Measurements from ENCODE around the gene SLC9A2.

Gene SLC9A2

DNA sequence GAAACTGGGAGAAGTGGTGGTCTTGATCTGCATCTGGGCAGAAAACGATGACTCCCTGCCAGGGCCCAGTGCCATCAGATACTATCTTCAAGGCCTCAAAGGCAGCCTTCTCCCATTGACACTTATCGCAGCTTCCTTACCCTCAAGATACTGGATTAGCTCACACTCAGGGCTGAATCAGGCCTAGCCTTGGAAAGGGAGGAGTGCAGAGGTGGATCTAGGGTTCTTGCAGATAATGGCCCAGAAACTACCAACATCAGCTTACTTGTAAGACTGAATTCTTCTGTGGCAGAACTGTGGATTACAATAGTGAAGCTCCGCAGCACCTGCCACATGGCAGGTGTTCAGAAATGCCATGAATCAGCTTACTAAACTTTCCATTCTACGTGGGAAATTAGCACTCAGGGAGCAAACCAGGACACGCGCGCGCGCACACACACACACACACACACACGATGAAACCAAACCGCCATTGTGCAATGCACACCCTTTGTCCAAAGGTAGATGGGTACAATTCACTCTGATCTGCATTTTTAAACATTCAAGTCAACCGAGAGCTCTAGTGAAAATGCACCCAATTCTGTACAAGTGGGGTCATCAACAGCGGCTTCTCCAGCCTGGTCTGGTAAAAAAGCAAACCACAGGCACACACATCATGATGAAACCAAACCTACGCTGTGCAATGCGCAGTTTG is 116.2 kb downstream of the SLC9A2 start:
- DNase-seq, result peak; percentile 21

DNA sequence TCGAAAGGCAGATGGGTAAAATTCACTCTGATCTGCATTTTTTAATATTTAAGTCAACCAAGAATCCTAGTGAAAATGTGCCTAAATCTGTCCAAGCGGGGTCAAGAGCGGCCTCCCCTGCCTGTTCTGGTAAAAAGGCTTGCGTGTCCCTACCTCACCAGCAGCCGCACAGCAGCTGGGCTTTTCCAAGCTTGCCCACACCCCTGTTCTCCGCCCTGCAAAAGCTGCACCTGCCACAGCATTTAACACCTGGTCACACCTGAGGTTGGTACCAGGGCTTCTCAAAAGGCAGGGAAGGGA is 116.7 kb downstream of the SLC9A2 start:
- no peak for DNase-seq

DNA sequence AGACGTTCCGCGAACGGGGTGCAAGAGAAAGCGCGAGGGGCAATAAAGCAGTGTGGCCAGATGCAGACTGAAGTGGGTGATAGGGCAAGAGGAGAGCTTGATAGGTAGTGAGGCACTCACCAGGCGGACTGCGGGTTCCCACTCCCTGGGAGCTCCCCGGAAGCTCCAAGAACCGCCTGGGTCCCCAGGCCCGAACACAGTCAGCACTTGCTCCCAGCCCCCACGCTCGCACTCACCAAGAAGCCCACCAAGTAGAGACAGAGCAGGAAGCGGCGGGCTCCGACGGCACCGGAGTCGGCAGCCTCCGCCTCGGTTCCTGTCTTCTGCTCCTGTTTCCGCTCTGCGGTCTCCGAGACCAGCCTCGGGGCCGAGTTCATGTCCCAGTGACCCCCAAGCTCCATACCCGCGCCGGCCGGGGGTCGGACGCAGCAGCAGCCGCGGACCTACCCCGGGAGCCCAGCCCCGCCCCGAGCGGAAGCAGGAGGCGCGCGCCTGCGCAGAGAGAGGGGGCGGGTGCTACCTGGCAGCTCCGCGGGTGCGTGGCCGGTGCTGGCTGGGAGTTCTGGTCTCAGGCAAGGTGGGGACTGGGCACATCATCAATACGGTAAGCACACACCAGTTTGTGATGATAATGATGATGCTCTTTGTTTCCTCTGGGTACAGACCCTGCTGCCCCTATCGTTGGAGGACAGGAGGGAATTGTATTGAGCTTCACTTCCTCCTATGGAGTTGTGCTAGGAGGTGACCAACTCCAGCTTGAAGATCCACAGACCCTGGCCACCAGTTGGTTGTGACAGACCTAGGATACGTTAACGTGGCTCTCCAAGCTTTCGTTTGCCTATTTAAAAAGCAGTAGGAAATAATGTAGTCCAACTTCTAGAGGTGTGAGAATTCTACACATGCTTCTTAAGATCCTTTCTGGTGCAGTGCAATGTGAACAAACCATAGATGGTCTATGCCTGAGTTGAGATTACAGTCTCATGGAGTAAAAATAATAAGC is 117.4 kb downstream of the SLC9A2 start:
- DNase-seq, result peak; percentile 7

DNA sequence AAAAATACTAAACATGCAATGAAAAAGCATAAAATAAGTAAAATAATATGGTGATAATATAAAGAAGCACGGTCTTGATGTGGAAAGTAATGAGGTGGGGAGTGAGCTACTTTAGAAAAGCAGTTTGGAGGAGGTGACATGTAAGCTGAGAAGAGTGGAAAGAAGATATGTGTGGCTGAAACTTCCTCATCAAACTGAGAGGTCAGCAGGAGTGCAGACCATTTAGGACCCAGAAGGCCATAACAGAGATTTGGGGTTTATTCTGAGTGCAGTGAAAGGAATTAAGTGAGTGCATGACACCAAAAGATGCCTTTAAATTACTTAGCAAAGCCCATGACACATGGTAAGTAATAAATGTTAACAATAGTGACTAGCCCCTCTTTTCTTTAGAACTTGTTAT is 118.1 kb downstream of the SLC9A2 start:
- no peak for DNase-seq

DNA sequence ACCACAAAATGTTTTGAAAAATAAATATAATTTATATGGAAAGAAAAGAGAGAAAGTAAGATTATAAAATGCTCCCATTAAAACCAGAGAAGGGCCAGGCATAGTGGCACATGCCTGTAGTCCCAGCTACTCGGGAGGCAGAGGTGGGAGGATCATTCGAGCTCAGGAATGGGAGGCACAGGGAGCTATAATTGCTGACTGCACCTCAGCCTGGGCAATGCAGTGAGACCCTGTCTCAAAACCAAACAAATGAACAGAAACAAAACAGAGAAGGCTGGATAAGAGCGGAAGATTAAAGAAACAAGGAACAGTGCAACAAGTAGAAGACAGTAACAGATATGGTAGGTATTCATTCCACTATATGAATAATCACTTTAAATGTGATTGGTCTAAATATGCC is 123.9 kb downstream of the SLC9A2 start:
- no peak for DNase-seq

DNA sequence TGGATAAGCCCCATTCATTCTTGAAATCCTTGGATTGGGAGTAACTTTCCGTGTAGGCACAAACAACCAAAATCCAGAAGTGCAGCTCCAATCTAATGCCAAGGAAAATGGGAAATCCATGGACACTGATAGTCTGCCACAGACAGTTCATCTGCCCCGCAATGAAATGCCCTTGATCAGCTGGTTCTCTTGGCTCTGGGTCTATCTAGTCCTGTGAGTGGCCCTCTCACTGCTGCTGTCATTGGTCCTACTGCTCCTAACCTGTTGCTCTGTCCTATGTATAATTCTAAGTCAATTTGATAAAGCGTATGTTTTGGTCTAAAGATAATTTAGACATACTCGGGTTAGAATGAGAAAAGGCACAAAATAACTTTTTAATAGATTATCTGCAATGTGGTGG is 128.8 kb downstream of the SLC9A2 start:
- no peak for DNase-seq

DNA sequence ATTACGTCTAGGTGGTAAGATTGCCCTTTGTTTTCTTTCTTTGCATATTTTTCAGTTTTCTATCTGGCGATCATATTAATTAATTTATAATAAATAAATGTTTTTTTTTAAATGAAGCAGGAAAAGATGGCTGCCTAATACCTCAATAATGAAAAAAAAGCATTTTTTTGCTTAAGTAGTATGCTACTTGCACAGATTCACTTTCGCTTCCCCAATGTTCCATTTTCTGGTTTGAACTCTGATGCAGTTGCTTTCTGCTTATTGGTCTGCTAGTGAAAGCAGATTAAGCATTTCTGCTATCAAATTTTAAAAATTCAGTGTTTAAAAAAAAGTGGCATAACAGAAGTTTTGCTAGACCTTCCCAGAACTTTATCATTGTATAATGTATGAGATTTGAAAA is 130.6 kb downstream of the SLC9A2 start:
- DNase-seq, result no peak

DNA sequence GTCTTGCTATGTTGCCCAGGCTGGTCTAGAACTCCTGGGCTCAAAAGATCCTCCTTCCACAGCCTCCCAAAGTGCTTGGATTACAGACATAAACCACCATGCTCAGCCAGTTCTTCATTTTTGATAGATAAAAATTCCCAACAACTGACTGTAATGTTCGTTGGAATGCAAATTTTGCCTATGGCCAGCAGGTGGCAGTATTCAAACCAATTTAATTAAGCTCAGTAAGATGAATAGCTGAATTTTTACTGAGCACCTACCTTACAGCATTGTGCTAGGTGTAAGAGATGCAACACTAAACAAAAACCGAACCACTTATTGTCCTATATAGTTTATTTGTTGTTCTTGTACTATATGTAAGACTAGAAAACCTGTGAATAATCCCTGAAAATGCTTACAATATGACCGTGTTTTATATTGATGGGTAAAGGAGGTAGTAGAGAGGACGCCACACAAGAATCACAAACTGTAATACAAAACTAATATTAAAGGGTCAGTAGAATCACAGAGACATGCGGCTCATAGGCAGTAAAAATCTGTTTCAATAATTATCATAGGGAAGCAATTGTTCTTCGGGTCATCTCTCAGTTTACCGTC is 134.3 kb downstream of the SLC9A2 start:
- DNase-seq, result peak; percentile 5

DNA sequence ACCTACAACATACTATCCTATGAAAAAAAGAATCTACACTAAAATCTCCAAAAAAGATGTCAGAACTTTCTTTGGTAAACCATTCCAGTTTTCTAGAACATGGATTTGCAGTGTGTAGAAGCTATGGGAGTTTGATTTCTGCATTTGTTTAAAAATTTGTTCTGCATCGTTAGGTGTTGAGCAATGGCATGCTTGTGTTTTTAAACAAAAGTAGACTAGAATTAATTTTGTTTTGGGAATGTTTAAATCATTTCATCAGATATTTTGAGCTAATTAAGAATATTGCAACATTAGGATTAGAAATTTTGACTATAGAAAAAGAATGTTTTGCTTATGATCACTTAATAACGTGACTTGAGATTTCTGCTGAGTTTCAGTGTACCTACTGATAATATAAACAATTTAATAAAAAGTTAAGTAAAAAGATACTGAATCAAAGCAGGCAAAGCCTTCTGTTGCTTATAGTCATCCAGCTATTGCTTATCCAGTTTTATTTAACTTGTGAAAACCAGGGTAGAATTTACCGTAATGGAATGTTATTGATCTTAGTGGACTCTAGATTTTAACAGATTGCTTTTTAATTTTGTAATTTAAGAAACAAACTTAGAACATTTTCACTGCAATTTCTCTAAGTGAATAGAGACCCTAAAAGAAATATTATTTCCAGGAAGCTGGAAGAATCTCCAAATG is 135.2 kb downstream of the SLC9A2 start:
- no peak for DNase-seq

DNA sequence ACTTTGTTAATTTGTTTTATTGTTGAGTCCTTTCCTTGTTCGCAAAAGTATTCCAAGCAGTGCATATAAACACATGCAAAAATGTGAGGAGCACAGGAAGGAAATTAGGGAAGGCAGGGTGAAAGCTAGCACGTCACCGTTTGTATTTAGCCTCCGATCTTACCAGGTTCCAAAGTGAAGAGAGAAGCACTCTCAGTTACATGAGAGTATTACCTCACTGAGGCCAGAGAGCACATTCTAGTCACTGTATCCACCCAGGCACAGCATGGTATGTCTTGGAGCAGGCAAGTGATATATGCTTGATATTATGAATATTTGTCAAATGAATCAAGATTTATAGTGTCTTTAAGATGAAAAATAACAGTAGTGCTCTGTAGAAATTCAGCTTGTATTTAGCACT is 135.9 kb downstream of the SLC9A2 start:
- no peak for DNase-seq

DNA sequence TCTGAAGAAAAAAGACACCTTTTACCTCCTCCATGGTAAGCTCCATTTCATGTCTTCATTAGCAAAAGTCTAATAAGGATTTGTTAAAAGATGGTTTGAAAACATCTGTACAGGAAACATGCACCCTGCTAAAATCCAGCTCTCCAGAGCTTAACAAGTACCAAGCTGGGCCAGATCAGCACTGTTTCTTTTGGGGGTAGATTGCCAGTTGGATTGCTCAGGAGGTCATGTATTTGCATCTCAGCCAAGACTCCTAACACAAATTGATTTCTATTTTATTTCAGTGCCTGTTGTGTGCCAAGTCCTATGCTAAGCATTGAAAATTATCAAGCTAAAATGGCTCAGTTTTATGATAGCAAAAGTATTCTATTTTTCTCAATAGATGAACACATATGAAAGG is 139.1 kb downstream of the SLC9A2 start:
- DNase-seq, result no peak

All from NCI-H2107 (cell line).